Measurements from ENCODE around the gene GATA3.
"Not testable (repeated sequence)": the region's sequence is repeated elsewhere in the genome, so short reads cannot be mapped to it uniquely, and the experiment has no call there.

GATA3 gene

GRCh38 chr10:8054494-8055407 is at the start of gene GATA3:
TSS of gene GATA3 (plus strand) at chr10:8054688. CDS start at chr10:8055656, 968 bp downstream.
- no peak for DNase-seq (ENCODE audit: low spot score)

DNA sequence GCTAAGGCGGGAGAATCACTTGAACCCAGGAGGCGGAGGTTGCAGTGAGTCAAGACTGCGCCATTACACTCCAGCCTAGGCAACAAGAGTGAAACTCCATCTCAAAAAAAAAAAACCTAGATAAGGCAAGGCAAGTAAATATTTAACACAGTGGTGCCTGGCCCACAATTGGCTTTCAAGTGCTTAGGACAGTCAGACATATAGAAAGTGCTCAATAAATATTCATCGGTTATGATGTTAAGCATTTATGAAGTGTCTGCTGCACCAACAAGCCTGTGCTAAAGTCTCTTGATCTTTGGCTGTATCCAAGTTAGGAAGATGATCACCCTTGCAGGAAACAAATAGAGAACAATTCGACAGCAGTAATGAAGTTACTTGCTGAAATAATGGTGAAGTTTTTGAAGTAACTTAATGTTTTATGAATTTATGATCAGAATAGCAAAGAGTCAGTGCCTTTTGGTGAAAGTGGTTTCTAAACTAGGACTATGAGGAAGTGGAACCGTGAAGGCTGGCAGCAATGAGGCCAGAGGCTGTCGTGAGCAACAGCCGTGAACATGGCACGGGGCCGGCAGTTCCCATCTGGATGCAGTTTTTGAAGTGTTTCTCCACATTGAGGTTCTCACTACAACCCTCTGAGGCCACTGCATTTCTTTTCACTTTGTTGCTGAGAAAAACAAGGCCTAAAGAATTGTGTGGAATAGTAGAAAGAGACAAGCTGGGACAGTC is 48.1 kb upstream of the GATA3 start:
- DNase-seq (ENCODE audit: low spot score), result no peak

- DNase-seq (ENCODE audit: low spot score), result no peak
Measured at GRCh38 chr10:8009031-8009430, 45.5 kb upstream of the GATA3 start.

DNA sequence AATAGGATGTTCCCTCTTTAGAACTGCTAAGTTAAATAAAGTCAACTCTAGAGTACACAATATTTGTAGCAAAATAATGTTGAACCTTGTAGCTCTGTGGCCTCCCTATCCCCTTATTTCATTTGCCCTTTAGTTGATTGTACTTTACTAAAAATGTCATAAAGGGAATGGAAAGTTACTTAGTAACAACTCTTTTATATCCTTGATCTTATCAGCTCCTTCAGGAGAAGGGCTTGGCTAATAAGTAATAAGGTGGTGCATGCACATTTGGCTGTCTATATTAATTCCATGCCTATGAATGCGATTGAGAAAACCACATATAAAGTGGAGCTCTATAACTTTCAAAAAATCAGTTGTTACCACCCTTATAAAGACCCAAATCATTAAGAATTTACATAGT is 41.5 kb upstream of the GATA3 start:
- DNase-seq (ENCODE audit: low spot score), result no peak

GRCh38 chr10:8013619-8014018 is 40.9 kb upstream of the GATA3 start:
- no peak for DNase-seq (ENCODE audit: low spot score)

- DNase-seq (ENCODE audit: low spot score), result no peak
Measured at GRCh38 chr10:8014649-8015048, 39.8 kb upstream of the GATA3 start.

GRCh38 chr10:8017277-8017676 is 37.2 kb upstream of the GATA3 start:
- DNase-seq (ENCODE audit: low spot score), result no peak

DNA sequence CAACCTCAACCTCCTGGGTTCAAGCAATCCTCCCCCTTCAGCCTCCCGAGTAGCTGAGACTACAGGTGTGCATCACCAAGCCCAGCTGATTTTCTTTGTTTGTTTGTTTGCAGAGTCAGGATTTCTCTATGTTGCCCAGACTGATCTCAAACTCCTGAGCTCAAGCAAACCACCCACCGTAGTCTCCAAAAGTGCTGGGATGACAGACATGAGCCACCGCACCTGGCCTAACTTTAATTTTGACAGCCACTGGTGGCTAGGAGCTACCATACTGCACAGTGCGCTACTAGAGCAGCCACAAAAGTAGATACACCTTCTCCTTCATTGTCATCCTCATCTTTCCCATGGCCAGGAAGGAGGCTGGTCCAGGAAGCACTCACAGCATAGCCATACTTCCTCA is 31.2 kb upstream of the GATA3 start:
- DNase-seq (ENCODE audit: low spot score), result no peak

DNA sequence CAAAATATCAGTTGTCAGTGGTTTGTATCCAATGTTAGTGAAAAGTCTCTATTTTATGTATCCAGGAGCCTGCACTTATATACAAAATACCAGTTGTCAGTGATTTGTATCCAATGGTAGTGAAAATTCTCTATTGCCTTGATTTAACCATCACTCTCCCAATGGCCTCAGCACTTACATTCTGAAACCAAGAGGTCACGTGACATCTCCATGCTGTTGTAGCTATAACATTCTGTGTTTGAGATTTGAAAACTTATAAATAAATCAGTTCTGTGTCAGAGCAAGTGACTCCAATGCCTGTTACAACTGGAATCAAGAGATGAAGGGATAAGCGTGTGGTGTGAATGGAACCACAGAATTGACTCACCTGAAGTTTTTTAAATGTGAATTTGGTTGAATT is 30.6 kb upstream of the GATA3 start:
- DNase-seq (ENCODE audit: low spot score), result no peak

DNA sequence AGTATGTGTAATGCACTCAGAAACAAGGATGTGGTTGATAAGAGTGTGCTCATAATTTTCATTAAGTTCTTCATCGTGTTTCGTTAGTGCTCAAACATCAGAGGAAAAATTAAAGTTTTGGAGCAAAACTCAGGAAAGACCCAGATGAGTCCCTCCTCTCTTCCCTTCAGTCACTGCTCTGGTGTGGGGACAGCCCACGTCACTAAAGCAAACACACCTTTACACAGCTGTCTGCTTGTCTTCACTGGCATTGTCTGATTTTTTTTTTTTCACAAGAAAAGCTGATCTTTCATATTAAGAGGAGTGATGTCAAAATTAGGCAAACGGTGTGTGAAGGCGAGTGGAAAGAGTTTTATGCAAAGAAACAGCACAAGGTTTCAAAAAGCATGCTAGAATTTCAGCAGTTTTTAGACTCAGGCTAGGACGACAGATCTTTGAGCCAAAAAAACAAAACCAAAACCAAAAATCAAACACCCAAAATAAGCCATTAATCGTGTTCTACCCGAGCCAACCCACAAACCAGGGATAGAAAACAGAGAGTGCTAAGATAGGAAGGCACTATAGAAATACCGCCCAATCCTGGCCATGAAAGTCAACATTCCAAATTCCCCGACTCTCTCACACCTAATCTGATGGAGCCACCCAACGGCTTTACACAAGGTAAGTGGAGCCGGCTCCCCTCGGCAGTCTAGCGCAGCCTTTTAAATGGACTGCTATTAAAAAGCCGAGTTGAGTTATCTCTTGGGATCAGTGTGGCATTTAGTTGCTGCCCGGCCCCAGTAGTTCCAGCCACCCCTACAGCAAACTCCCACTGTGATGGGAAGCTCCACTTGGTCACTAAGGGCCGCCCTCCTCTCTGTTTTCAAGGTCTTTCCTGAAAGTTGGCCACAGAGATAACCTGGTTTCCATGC is 27.9 kb upstream of the GATA3 start:
- DNase-seq (ENCODE audit: low spot score), result no peak

GRCh38 chr10:8031211-8031610 is 23.3 kb upstream of the GATA3 start:
- not testable (repeated sequence) for DNase-seq (ENCODE audit: low spot score)

GRCh38 chr10:8032558-8032957 is 21.9 kb upstream of the GATA3 start:
- DNase-seq (ENCODE audit: low spot score), result no peak

- no peak for DNase-seq (ENCODE audit: low spot score)
Measured at GRCh38 chr10:8033812-8034465, 20.5 kb upstream of the GATA3 start.

DNA sequence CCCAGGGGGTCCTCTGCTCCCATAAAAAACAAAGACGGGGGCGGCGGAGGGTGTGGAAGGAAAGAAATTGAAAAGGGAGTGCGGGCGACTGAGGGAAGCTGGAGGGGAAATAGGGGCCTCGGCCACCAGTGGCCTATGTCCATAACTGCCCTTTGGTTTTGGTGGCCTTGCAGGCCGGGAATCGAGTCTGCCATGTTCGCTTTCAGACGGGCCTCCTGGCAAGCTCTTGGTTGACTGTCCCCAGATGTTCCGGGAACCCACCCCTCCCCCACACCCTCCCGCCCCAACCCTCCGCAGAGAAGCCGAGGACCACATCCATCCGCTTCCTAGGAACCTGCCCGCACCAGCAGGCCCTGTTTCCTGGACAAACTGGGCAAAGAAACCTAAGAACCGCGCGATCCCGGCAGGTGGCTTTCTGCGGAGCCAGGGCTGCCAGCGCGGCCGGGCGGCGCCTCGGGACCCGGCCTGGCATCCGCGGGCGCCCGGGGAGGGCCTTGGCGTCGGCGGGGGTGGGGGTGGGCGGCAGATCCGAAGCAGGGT is 20.0 kb upstream of the GATA3 start:
- no peak for DNase-seq (ENCODE audit: low spot score)

- DNase-seq (ENCODE audit: low spot score), result no peak
Measured at GRCh38 chr10:8035006-8035640, 19.4 kb upstream of the GATA3 start.

DNA sequence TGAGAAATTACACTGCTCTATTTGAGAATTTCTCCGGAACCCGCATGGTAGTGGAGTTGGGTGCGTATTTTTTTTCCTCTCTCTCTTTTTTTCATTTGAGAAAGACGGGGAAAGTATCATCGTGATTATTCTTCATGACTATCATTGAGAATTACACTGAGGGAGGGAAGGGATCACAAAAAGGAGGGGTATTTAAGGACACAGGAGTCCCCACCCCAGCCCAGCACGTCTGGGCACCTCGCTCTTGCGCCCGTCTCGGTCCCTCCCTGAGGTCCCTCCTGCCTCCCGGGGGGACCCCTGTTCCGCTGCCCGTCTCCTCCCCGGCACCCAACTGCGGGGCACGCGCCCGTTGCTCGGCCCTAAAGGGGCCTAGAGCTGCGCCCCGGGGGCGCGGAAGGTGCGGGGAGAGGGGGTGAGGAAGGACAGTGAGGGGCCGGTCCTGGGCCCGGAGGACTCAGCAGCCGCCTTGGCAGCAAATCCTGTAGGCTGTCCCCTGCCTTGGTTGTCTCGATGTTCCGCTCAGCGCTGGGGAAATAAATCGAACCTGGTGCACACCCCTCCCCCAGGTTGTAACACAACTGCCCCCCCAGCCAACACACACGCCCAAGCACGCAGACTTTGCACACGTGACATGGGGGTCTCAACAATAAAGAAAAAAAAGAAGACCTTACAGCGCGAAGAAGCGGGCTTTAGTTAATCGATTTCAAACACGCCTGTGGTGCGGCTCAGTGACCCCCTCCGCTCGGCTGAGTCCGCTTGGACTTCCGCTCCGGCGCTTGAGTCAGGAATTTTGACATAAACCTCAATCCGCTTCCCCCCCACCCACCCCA is 18.6 kb upstream of the GATA3 start:
- no peak for DNase-seq (ENCODE audit: low spot score)

GRCh38 chr10:8036506-8037198 is 17.8 kb upstream of the GATA3 start:
- DNase-seq (ENCODE audit: low spot score), result no peak

DNA sequence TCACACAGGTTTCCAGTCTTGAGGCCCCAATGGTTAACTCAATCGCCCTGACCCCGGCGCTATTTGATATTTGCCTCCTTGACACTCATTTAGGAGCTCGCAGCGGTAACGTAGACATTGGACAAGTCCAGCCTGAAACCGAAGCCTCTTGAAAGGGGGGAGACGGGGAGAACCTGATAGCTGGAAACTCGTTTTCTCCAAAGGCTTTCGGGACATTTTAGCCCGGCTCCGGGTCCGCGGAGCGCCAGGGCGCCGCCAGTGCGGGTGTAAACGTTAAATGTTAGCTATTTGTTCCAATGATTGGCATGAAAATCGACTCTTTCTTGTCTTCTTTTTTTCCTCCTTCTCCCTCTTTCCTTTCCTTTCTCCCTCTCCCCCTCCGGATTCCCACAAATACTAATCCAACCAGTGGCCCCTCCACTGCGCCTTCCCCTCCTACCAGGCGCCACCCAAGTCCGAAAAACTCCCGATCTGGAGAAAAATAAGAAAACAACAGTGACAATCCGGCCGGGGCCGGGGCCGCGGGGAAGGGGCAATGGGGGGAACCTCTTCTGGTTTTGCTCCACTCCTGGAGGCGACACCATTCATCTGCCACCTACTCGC is 17.2 kb upstream of the GATA3 start:
- no peak for DNase-seq (ENCODE audit: low spot score)

All from COLO829 (cell line).